Cerebellar cortex (tissue), 1 donor: ENCODE measurements around the gene UBXN4.
"Not testable (repeated sequence)": the region's sequence is repeated elsewhere in the genome, so short reads cannot be mapped to it uniquely, and the experiment has no call there.

Source experiments
- DNase-seq: peaks from one replicate; pipeline ENCODE4 v3.0.0-alpha.2; 2015; ENCODE audit warnings: low spot score

UBXN4 gene, protein sequence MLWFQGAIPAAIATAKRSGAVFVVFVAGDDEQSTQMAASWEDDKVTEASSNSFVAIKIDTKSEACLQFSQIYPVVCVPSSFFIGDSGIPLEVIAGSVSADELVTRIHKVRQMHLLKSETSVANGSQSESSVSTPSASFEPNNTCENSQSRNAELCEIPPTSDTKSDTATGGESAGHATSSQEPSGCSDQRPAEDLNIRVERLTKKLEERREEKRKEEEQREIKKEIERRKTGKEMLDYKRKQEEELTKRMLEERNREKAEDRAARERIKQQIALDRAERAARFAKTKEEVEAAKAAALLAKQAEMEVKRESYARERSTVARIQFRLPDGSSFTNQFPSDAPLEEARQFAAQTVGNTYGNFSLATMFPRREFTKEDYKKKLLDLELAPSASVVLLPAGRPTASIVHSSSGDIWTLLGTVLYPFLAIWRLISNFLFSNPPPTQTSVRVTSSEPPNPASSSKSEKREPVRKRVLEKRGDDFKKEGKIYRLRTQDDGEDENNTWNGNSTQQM

DNA sequence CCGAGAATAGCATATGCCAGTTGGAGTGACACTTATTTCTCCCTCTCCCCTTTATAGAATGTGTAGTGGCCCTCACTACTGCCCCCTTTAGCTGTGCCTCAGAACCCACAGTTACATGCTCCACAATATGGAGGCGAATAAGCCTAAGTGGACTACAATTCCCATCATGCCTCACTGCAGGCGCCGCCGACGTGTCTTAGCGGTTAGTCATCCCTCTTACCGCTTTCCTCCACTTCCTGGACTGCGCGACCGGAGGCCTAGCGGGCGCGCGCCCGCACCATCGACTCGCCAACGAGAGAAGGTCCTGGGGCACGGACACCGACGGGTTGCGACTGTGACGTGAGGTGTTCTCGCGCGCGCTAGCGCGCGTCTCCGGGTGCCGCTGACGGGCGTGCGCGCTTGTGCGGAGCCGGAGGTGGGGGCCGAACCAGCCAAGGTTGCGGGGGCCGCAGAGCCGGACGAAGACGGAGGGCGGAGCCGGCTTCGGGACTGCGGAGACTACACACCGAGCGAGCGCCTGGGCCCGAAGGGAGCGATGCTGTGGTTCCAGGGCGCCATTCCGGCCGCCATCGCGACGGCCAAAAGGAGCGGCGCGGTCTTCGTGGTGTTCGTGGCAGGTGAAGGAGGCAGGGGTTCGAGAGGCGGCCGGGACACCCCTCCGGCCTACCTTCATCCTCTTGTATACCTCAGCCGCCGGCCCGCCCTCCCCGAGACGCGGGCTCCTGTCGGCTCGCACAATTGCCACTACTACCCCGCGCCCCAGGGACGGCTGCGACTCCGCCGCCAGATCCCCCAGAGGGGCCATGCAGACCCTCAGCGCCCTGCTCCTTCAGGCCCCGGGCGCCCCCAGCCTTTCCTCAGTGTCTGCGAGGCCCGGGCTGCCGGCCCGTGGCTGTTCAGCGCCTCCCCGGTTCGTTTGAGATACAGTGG is at the start of gene UBXN4:
UBXN4 (plus strand) TSS at position 461 of the 930 bp plus-strand sequence; CDS start at position 536, 75 bp downstream.
- peak; percentile 99 for DNase-seq

DNA sequence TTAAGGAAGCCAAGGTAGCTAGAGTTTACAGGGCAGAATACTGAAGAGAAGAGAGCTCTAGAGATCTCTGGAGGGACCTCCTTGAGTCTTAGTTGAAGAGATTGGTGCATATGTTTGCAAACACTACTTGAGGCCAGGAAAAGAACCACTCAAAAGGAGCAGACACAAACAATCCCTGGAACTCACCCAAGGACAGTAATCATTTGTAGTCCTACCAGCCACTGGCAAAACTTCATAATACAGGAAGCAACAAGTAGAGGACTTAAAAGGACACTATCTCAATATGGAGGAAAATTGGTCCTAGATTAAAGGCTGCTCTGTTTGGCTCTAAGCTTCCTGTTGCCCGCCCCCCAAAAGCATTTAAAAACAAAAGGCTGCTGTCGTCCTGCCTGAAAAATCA is 46.9 kb upstream of the UBXN4 start:
- no peak for DNase-seq

DNA sequence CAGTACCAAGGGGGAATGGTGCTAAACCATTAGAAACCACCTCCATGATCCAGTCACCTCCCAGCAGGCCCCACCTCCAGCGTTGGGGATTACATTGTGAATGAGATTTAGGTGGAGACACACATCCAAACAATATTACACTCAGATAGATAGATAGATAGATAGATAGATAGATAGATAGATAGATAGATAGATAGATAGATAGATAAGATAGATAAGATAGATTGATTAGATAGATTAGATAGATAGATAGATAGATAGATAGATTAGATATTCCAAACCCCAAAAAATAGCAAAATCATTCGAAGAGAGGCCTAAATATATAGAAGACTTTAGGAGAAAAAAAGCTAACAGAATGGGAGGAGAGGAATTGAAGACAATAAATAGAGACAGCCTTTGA is 42.8 kb upstream of the UBXN4 start:
- no peak for DNase-seq

DNA sequence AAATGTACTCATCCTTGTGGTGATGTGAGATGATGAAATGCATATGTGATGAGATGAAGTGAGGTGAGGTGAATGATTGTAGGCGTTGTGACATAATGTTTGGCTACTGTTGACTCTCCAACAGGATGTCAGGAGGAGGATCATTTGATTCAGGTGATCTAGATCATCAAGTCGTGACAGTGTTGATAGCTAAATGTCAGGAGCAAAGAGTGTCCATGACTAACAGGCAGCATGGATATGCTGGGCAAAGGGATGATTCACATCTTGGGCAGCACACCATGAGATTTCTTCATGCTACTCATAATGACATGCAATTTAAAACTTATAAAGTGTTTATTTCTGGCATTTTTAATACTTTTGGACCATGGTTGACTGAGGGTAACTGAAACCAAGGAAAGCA is 40.2 kb upstream of the UBXN4 start:
- DNase-seq = no peak

DNA sequence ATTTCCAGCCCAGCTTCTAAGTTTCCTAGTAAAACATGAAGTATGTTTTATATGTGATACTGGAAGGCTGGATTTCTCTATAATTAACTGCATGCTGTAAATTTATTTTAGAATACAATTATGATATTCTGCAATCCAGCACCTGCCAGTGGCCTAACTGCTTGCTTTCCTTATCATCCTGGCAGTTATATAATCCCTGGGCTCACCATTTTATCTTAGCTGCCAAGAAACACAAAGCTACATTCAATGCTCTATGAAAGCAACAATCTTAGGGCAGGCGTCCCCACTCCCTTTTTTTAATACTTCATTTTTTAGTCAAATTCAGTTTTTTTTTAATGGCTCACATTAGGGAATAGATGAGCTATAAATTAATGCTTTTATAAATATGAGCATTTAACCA is 38.4 kb upstream of the UBXN4 start:
- DNase-seq = peak; percentile 77

DNA sequence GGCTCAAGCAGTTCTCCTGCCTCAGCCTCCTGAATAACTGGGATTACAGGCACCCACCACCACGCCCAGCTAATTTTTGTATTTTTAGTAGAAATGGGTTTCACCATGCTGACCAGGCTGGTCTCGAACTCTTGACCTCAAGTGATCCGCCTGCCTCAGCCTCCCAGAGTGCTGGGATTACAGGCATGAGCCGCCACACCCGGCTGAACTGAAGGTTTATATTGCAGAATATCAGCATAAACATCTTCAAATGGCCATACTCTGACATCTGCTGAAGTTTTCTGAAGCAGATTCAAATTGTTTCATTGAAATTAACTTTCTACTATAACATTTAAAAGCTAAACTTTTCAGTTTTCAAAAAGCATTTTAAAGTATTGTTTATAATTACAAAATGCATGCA is 37.6 kb upstream of the UBXN4 start:
- DNase-seq = not testable (repeated sequence)

DNA sequence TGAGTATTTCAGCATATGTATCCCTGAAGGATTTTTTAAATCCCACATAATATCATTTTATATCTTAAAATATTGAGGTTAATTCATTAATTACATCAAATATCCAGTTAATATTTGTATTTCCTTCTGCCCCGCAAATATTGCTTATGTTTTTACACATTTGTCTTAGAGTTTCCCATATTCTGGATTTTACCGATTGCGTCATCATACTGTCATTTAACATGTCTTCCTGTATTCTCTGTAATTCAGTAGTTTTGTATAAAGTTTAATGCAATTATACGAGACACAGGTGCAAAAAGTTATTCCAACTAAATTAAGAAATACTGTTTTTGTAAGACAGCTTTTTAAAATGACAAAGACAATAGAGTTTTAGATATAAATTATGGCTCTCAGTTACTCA is 33.5 kb upstream of the UBXN4 start:
- no peak for DNase-seq

DNA sequence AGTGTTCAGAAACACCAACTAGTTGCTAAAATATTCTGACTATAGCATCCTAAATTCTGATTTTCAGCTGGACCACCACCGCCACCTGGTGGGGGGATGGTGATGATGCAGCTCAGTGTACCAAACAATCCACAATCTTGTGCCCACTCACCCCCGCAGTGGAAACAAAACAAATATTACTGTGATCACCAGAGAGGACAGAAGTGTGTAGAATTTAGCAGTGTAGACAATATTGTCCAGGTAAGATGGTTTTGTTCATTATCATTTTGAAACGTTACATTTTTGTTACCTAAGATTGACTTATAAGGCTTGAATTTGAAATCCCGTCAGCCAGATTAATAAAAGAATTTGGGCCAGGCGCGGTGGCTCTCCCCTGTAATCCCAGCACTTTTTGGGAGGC is 31.7 kb upstream of the UBXN4 start:
- DNase-seq = peak; percentile 54

DNA sequence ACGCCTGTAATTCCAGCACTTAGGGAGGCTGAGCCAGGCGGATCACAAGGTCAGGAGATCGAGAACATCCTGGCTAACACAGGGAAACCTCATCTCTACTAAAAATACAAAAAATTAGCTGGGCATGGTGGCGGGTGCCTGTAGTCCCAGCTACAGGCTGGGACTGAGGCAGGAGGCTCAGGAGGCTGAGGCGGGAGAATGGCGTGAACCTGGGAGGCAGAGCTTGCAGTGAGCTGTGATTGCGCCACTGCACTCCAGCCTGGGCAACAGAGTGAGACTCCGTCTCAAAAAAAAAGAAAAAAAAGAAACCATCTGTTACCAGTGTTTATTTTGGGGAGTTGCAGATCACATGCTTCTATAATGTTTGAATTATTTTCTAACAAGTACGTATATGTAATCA is 26.6 kb upstream of the UBXN4 start:
- DNase-seq = not testable (repeated sequence)

DNA sequence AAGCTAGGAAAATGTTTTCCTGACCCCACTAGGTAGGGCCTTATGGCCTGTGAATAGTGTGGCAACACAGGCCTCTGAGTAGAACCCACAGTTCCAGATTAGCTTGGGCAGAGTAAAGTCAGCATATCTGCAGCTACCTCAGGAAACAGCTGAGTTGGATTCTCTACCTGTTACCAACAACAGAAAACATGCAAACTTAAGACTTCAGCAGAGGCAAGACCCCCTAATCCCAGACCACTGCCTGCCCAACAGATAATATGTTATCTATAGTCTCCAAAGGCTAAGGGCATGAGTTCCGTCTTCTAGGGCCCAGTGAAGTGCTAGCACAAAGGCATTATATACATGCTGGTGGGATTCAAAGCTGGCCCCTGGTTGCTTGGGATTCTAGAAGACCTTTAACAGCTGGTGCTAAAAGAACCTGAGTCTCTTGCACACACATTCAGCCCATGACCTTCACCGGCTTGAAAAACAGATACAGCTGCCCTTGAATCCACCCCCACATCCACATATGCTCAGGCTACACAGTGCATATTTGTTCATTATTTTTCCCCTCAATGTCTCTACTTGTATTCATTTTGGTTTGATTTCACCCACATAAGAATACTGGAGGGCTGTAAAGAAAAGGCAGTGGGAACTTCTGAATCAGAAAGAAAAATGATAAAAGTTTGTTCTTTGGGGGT is 13.5 kb upstream of the UBXN4 start:
- no peak for DNase-seq

DNA sequence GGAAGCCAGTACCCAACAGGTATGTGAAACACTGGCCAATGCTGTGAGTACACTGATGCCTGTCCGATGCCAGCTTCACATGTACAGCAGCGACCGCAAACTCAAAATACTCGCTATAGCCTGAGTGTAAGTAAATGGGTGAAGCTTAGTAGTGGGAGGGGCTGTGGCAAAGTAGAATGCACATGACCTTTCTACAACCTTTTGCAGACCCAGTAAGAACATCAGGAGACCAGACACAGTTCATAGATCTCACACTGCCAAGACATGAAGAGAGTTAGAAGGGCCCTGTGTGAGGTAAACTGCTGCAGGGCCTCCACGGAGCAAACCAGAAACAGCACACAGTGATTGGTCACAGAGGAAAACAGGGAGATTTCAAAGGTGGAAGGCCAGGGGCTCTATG is 9.1 kb upstream of the UBXN4 start:
- no peak for DNase-seq

DNA sequence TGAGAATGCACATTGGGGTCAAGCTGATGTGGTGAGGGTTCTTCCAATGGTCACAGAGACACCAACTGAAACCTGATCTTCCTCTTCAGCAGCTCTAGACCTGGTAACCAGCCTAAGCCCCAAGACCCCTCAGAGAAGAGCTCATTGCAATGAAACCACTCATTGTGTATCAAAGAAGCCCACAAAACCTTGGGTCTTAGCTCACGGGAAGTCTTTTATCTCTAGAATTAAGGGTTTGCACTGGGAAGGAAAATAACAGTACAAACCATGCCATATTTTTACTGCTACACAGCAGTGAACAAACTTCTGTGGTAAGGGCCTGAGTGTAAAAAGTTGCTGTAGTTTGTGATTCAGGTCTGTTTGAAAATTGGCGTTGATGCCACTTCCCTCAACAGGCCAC is 8.6 kb upstream of the UBXN4 start:
- DNase-seq = no peak

DNA sequence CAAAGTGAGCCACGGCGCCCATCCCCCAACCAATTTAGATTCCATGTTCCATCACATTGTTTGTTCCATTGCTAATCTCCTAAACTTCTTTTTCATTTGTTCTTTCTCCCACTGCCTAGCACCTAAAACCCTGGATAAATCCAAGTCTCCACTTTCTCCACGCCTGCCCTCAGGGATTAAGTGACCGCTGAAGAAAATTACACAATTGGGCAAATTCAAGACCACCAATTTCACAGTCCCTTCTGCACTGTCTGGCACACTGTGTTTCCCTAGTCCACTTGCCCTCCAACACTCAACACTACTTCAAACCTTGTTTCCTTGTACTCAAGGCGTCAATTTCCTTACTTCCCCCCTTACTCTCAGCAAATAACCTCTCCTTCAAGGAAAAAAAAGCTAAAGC is 5.1 kb upstream of the UBXN4 start:
- DNase-seq = no peak

DNA sequence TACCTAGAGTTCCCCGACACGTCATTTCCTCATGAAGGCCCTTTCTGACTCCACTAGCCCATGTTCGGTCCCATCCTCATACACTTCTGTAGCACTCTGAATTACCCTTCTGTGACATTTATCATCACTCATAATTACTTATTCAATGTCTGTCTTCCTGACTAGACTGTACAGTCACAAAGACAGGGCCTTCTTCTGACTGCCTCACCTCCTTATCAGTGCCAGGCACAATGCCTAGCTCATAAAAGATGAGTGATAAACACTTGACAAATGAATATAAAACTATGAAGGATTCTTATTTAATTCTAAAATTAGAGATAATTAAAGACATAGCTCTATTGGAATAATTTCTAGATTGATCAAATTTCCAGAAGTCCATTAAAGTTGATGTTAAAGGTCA is 1.4 kb upstream of the UBXN4 start:
- DNase-seq = no peak

DNA sequence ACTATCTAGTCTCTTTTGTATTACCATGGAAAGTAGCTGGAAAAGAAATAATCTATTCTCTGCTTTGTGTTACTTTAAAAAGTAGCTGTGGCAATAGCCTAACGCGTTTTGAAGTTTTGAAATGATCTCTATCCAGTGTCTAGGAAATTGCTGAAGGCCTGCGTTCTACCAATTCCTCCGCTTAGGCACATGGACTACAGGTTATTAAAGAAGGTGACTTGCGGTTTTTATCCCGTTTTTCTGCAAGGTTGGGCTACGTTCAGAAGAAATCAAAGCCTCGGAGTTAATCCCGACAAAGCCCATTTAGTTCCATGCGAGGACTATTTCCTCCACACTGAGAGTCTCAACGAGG is 636 bp upstream of the UBXN4 start:
- no peak for DNase-seq

DNA sequence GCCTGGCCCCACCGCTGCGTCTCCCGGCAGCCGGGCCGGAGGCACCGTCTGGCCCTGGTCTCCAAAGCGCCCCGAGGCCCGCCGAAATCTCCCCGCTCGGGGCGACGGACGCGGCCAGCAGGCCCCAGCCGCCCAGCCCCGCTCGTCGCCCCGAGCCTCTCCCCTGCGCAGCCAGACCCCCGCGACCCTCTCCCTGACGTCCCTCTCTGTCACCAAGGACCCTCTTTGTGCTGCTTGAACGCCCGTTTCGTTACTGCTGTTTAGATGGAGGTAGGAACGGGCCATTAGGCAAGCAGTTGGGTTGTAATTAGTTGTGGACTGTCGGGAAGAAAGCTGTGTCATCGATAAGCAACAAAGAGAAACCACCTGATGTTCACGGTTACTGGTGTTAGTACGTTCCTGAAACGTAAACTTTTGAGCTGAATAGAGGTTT is 686 bp downstream of the UBXN4 start:
- DNase-seq = peak; percentile 39

DNA sequence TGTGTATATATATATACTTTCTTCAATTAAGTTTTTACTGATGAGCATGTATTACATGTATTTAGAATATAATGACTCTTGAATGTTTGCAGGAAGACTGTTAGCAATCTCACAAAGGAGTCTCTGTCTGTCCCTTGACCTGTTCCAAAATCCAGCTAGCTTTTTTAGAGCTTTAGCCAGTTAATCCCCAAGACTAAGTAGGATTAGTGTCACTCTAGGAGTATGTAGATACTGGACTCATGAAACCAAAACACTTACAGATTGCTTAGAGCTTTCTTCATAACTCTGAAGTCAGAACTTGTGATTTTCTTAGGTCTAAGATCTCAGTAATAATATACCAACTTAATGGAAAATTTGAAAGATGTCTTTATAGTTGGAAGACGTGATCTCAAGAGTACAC is 2.2 kb downstream of the UBXN4 start:
- DNase-seq = no peak

DNA sequence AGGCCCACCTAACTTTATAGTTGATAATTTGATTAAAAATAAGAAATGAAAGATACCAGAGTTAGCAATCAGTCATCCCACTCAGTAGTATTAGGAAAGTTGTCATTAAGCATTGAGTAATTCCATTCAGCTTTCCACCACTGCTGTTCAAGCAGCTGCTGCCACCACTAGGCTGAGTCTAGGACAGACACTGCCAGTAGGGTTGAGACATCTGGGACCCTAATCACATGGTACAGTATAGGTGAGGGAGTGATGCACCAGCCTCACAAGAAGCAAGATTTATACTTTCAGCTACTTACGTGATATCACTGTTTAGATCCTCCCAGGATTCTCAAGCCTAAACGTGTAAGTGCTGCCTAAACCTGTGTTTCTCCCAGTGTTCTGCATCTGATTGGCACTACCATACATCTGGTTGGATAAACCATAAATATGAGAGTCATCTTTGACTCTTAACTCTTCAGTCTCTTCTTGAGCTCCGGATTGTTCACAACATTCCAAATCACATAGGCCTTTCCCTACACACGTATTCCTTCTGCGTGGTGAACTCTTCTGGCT is 3.2 kb downstream of the UBXN4 start:
- DNase-seq = peak; percentile 28

DNA sequence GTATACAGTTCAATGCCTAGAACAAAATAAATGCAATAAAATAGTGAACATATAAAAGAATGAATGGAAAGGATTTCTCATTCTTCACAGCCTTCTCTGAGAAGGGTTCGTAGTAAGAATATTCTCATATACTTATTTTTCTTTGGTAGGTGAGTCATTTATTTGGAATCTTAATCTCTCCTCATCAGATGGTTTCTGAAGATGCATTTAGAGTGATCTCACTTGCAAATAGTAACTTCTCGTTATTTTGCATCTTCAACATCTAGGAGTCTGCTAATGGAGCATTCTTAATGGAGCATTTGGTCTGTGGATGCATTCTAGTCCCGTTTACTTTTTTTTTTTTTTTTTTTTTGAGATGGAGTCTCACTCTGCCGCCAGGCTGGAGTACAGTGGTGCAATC is 3.9 kb downstream of the UBXN4 start:
- DNase-seq = no peak

DNA sequence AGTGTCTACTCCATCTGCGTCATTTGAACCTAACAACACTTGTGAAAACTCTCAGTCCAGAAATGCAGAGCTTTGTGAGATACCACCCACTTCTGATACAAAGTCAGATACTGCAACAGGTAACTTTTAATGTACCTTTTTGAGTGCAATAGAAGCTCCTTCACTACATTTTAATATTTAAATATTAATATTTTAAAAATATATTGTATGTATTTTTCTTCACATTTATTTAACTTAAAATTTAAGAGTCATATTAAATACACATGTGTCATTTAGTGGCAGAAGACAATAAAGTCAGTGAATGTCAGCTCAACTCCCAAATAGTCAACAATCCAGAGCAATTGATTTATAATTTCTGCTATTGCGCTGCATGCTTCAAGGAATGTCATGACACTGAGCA is 13.9 kb downstream of the UBXN4 start:
- DNase-seq = no peak

DNA sequence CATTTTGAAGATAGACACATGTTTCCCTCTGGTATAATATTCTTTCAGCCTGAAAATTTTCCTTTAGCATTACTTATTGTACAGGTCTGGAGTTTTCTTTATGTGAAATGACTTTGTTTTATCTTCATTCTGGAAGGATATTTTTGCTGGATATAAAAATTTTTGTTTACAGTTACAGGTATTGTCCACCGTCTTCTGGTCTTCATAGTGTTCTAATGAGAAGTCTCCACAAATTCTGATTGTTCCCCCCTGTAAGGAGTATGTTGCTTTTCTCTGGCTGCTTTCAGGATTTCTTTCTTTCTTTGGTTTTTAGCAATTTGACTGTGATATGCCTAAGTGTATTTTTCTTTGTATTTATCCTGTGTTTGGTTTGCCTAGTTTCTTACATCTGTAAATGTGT is 15.0 kb downstream of the UBXN4 start:
- DNase-seq = no peak

DNA sequence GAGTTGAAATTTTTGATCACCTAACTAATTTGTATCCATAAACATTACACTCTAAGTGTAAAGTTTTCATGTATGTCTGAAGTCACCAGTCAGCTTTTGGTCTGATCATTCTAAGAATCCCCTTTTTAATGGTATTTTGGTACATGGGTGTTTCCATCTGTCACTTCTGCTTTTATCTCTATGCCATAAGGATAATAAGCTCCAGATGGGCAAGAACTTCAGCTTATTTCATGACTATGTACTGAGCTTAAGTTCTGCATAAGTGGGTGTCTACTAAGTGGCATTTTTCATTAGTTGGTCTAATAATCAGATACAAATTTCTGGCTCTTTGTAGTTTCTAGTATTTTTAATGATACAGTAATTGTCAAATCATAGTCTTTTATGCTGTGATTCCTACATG is 20.4 kb downstream of the UBXN4 start:
- no peak for DNase-seq
